ENCODE measurements around the gene AHSG.

DNA sequence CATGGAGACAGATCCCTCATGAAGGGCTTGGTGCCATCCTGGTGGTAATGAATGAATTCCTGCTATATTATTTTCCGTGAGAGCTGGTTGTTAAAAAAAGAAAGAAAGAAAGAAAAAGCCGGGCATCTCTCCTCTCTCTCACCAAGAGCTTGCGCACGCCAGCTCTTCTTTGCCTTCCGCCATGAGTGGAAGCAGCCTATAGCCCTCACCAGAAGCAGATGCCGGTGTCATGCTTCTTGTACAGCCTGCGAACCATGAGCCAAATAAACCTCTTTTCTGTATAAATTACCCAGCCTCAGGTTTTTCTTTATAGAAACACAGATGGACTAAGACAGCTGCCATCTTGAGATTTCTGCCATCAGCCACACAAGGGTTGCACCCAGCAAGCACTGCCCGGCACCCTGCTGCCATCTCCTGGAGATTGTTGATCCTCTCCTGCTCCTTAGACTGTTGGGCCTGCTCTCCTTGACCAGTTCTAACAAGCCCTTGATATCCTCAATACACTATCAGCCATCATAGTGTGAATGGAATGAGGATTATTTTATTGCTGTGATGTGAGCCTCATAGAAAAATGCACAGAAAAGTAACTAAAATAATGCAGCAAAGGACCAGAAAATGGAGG is 3.5 kb upstream of the AHSG start:
- TF ChIP-seq POLR2AphosphoS5 (IDR thresholded peaks at IDR 0.05; ENCODE audit: insufficient read depth, low read depth, low read length), result no peak
- TF ChIP-seq EZH2 (IDR thresholded peaks at IDR 0.05; ENCODE audit: borderline replicate concordance, low read depth, low read length, severe bottlenecking), result no peak
- TF ChIP-seq, protein P1, sequence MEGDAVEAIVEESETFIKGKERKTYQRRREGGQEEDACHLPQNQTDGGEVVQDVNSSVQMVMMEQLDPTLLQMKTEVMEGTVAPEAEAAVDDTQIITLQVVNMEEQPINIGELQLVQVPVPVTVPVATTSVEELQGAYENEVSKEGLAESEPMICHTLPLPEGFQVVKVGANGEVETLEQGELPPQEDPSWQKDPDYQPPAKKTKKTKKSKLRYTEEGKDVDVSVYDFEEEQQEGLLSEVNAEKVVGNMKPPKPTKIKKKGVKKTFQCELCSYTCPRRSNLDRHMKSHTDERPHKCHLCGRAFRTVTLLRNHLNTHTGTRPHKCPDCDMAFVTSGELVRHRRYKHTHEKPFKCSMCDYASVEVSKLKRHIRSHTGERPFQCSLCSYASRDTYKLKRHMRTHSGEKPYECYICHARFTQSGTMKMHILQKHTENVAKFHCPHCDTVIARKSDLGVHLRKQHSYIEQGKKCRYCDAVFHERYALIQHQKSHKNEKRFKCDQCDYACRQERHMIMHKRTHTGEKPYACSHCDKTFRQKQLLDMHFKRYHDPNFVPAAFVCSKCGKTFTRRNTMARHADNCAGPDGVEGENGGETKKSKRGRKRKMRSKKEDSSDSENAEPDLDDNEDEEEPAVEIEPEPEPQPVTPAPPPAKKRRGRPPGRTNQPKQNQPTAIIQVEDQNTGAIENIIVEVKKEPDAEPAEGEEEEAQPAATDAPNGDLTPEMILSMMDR (IDR thresholded peaks at IDR 0.05; ENCODE audit: extremely low read depth in 1 of 2, insufficient read depth in 1 of 2, low read depth in 1 of 2, low read length in 2 of 2), result no peak
- TF ChIP-seq, protein P2, sequence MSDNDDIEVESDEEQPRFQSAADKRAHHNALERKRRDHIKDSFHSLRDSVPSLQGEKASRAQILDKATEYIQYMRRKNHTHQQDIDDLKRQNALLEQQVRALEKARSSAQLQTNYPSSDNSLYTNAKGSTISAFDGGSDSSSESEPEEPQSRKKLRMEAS (IDR thresholded peaks at IDR 0.05; ENCODE audit: insufficient read depth, insufficient read length), result no peak
- TF ChIP-seq FOS (IDR thresholded peaks at IDR 0.05; ENCODE audit: borderline replicate concordance, insufficient read depth, low read length), result no peak
